GM19452 (cell line): Measurements from ENCODE around the gene TNC.

ENCODE experiments used
- ATAC-seq: cut with Tn5 transposase; IDR thresholded peaks from one replicate; pipeline ENCODE4 v1.9.1; 2021; ENCODE audit not compliant: unreplicated experiment

TNC gene

GRCh38 chr9:114981063-114981462 is 136.9 kb downstream of the TNC start:
- no peak for ATAC-seq

DNA sequence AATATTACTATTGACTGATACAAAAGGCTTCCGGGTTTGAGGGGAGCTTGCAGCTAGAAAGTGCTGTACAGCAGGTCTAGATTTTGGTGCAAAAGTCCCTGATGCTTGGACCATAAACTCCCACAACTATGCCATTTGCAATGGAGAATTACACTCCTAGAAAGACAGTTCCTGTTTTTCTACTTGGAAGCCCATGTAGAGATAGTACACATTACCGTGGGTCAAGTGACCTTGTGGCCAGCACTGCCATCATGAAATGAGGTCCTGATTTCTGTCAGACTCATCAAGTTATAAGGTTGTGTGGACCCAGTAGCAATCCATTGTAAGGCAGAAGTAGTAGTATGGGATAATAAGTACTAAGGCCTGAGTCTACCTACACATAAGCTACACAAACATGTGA is 144.7 kb downstream of the TNC start:
- no peak for ATAC-seq

- ATAC-seq: no peak
Observed at GRCh38 chr9:114972510-114973136, 145.3 kb downstream of the TNC start.
